T47D (cell line): ENCODE data around the gene OR11A1.
"Not testable (repeated sequence)": the region's sequence is repeated elsewhere in the genome, so short reads cannot be mapped to it uniquely, and the experiment has no call there.

ENCODE experiments used
- DNase-seq, 2 experiments: peaks; one replicate each; pipeline versions ENCODE4 v3.0.0 to v3.0.0-alpha.2; 2011 to 2012; ENCODE audit warnings: low read depth in 1 of 2, low spot score in 1 of 2
- JUND ChIP-seq: IDR thresholded peaks from 2 replicates; pipeline ENCODE4 v1.6.1; 2012; ENCODE audit warnings: low read depth
- in situ Hi-C: cut with HindIII; loops from 2 replicates; pipeline ENCODE4 v1.10.0; 2016; ENCODE audit warnings: low sequenced_read_pairs, low pct_unique_long_range_greater_than_20kb

OR11A1 gene

DNA sequence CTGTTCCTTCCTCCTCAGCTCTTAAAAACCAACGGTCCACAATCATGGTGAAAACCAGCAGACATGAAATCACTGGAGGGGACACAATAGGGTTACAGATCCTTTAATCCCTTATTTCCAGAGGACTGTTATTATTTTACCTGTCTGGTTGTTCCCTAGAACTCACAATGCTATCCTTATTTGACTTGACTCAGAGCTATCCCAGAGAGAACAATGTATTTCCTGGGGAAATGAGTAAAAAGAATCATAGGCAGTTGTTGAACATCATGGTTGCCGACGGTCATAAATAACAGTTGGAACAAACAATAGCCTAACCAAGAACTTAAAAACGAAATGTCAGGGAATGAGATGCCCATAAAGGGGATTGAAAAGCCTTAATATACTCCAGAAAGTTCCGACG is 9.4 kb upstream of the OR11A1 start:
- in situ Hi-C loops, result no loop called here
- no peak for DNase-seq
- TF ChIP-seq JUND, result no peak

DNA sequence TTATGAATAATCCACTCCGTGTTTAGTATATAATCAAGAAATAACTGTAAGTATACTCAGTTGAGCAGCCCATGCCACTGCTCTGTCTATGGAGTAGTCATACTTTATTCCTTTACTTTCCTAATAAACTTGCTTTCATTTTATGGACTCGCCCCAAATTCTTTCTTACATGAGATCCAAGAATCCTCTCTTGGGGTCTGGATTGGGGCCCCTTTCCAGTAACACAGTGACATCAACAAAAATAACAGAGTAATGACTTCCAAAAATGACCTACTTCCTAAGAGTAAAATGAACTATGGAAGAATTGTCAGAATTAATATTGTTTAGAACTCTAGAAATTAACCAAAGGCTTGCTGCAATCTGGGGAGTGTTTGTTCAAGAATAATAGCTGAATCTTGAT is 8.9 kb upstream of the OR11A1 start:
- TF ChIP-seq JUND, result no peak
- in situ Hi-C loops, result no loop called here
- DNase-seq, result no peak

DNA sequence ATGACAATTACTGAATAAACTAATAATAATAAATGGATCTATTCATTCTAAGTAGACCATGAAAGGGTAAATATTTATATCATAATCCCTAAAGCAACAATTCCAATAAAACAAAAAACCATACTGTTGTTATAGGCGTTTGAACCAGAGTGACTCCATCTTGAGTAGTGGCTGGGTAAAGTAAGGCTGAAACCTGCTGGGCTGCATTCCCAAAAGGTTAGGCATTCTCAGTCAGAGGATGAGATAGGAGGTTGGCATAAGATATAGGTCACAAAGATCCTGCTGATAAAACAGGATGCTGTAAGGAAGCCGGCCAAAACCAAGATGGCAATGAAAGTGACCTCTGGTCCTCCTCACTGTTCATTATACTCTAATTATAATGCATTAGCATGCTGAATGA is 8.4 kb upstream of the OR11A1 start:
- TF ChIP-seq JUND, result no peak
- in situ Hi-C loops, result no loop called here

DNA sequence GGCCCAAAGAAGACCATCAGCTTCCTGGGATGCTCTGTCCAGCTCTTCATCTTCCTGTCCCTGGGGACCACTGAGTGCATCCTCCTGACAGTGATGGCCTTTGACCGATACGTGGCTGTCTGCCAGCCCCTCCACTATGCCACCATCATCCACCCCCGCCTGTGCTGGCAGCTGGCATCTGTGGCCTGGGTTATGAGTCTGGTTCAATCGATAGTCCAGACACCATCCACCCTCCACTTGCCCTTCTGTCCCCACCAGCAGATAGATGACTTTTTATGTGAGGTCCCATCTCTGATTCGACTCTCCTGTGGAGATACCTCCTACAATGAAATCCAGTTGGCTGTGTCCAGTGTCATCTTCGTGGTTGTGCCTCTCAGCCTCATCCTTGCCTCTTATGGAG is 5.2 kb upstream of the OR11A1 start:
- no peak for DNase-seq
- TF ChIP-seq JUND, result no peak
- in situ Hi-C loops, result no loop called here

More for the DNA sequence above, 8.4 kb upstream of the OR11A1 start:
- no peak for DNase-seq

DNA sequence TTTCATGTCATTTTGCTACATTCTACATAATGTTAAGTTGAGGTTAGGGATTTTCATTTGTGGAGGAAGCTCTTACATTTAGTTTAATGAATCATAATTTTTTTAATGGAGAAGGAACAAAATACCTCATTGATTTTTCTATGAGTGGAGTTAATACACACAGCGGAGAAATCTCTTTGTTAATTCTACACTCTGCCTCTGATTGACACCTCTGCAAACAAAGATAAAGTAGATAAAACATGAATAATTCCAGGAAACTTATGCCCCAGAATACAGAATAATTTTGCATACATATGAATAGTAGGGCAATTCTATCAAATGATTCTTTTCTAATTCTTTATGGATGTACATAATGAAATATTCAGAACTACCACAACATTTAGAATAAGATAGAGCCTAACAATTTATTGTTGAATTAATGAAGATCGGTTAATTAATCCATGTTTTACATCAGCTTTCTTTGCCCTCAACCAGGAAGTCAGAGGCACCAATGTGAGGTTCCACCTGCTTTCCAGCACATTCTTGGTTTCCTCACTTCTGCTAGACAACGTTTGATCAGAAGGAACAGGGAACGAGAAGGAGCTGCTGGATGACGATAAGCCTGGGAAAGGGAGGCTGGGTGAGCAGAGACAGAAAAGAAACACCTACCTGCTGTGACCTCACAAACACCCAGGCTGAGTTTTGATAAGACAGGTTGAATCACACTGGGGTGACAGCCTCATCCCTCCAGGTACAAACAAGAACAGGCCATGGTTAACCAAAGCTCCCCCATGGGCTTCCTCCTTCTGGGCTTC is 4.3 kb upstream of the OR11A1 start:
- in situ Hi-C loops, result no loop called here
- TF ChIP-seq JUND, result no peak
- DNase-seq, result no peak

DNA sequence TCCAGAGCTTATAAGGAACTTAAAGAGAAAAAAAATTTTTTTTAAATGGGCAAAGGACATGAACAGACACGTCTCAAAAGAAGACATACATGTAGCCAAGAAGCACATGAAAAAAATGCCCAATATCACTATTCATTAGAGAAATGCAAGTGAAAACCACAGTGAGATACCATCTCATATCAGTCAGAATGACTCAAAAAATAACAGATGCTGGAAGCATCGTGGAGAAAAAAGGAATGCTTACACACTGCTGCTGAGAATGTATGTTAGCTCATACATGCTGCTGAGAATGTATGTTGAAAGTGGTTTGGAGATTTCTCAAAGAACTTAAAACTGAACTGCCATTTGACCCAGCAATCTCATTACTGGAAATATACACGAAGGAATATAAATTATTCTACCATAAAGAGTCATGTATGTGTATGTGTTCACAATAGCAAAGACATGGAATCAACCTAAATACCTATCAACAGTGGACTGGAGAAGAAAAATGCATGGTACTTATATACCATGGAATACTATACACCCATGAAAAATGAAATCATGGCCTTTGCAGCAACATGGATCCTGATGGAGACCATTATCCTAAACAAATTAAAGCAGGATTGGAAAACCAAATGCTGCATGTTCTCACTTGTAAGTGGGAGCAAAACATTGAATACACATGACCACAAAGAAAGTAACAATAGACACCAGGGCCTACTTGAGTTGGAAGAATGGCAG is 5.2 kb downstream of the OR11A1 start:
- DNase-seq, result no peak
- no peak for TF ChIP-seq JUND
- in situ Hi-C loops, result no loop called here

DNA sequence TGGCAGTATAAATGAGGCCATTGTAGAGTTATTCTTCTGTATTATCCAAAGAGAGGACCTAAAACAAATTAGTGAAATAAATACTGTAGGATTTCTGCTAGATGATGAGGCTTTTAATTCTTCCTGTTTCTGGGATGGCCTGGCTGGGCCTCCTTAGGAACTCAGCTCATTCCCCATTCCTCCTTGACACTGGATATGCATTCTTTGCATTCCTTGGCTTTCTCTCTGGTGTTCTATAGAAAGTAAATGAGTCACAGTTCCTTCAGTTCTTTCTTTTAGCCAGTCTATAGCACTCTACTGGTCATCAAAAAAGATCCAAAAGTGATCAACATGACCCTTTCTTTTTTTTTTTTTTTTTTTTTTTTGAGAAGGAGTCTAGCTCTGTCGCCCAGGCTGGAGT is 9.2 kb downstream of the OR11A1 start:
- DNase-seq, result peak in 1 of 2 experiments; percentile 7
- no peak for TF ChIP-seq JUND
- in situ Hi-C loops, result no loop called here

DNA sequence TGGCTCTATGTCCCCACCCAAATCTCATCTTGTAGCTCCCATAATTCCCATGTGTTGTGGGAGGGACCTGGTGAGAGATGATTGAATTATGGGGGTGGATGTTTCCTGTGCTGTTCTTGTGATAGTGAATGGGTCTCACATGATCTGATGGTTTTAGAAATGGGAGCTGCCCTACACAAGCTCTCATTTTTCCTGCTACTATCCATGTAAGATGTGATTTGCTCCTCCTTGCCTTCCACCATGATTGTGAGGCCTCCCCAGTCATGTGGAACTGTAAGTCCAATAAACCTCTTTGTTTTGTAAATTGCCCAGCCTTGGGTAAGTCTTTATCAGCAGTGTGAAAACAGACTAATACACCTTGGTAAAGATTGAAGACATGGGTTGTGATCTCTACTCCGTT is 12.8 kb downstream of the OR11A1 start:
- in situ Hi-C loops, DNase-seq: not testable (repeated sequence)

DNA sequence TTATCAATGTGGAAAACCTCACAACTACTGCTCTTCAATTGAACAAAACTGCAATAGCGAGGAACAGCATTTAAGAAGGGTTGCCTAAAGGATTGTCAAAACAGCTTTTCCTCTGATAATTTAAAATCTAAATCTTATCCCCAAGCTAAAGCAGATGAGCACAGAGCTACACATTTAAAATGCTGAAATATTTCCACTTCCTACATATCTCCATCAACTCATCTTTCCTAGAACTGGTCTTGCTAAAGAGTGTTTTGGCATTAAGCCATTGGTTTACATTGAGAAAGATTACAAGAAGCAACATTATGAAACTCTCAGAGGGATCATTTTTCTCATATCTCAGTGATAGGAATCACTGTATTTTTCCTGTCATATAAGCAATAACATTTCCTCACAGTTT is 14.2 kb downstream of the OR11A1 start:
- no peak for TF ChIP-seq JUND
- DNase-seq, result no peak
- in situ Hi-C loops, result no loop called here

DNA sequence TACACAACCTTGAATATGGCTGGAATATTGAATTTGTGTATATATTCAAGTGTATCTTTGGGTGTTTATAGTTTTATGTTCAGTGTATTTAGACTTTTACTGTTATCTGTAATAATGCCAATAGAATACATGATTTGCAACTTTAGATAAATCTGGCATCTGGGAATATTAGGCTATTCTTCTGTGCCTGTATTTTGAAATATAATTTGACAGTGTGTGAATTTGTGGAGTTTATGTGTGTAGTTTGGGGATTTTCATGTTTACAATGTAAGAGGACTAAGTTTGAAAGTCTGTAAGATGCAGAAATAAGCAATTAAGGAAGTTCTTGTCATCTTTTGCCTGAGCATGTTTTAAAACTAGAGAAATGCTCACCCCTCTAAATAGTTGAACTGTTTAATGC is 17.9 kb downstream of the OR11A1 start, which contains the start of gene OR10C1:
TSS of gene OR10C1 (plus strand) at position 301 of the 400 bp plus-strand sequence. CDS start 710 bp downstream, outside the sequence.
- no peak for TF ChIP-seq JUND
- in situ Hi-C loops, result no loop called here
- DNase-seq, result no peak

DNA sequence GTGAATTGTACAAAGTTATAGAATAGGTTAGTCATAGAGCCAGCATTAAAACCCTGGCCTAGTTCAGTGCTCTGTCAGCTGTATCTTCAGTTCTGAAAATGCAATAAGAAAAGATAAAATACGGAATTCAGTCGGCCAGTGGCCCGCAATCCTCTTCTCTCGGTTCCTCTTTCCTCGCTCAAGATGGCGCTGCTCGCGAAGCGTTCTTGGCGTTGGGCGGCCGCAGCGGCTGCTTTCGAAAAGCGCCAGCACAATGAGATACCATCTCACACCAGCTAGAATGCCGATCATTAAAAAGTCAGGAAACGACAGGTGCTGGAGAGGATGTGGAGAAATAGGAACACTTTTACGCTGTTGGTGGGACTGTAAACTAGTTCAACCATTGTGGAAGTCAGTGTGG is 20.1 kb downstream of the OR11A1 start:
- peak in 1 of 2 experiments; percentile 46 for DNase-seq
- in situ Hi-C loops, result not testable (repeated sequence)

DNA sequence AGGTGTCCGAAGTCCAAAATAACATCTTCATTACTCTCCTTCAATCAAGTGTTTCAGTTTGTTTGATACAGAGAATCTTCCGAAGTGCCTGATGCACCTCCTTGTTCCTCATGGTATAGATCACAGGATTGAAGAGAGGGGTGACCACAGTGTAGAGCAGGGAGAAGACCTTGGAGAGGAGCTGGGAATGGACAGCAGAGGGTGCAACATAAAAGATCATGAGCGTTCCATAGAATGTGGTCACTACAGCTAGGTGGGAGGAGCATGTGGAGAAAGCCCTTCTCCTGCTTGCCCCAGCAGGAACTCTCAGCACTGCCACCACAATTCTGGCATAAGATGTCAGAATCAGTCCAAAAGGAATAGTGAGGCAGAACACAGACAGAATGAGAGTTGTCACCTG is 30.2 kb downstream of the OR11A1 start:
- in situ Hi-C loops, result no loop called here
- DNase-seq, result peak in 1 of 2 experiments; percentile 12
- TF ChIP-seq JUND, result no peak

DNA sequence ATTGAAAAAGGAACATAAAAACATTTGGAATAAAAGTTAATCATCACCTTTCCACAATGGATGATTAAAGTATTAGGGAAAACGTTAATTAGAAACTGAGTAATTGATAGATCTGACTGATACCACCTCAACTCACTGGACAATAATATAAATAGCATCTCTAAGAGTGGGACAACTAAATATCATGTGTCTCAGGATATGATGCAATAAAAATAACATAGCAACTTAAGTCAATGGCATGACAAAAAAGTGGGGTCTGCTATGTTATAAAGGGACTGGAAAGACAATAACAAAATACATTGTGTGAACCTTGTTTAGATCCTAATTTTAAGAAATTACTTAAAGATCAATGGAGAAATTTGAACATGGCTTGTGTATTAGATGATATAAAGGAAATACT is 31.8 kb downstream of the OR11A1 start:
- no peak for DNase-seq
- in situ Hi-C loops, result no loop called here
- no peak for TF ChIP-seq JUND
